DMS153 treated with DMSO at 0.1 percent for 48 hours (cell line): ENCODE measurements around the gene BRAF.
"Not testable (repeated sequence)": the region's sequence is repeated elsewhere in the genome, so short reads cannot be mapped to it uniquely, and the experiment has no call there.

Source experiments
- DNase-seq: peaks from one replicate; lab custom pipeline; 2025; ENCODE audit not compliant: unreplicated experiment; lab: John Stamatoyannopoulos, UW

BRAF gene

DNA sequence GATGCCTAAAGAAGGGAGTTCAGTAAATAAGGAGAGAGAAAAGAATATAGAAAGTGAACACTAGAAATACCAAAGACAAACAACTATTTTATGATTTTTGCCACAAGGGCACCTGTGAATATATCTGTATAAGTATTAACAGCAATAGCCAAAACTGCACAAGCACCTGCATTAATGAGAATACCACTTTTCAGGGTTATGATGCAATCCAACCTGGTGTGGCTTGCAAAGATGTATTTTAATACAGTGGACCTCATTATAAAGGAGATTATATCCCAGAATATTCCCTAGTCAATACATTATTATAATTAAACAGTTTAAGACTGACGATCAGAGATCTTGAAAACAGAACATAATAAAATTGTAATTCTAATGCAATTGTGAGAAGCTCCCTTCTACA lies 4.0 kb downstream of the BRAF start:
- DNase-seq, result no peak

DNA sequence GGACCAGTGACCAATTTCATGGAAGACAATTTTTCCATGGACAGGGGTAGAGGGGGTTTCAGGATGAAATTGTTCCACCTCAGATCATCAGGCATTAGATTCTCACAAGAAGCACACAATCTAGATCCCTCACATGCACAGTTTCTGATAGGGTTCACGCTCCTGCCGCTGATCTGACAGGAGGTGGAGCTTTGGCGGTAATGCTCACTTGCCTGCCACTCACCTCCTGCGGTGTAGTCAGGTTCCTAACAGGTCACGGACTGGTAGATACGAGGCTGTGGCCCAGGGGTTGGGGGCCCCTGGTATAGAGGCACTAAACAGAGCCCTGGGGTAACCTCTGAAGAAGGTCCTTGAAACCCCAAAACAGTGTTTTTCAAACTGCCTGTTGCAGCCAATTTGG lies 6.5 kb downstream of the BRAF start:
- no peak for DNase-seq

DNA sequence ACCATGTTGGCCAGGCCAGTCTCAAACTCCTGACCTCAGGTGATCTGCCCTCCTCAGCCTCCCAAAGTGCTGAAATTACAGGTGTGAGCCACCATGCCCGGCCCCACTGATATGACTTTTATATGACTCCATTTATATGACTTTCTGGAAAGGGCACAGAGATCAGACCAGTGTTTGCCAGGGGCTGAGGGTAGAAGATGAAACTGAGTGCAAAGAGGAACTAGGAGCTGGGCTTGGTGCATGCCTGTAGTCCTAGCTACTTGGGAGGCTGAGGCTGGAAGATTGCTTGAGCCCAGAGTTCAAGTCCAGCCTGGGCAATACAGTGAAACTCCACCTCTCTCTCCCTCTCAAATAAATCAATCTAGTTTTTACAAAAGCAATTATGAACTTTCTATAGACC lies 7.5 kb downstream of the BRAF start:
- DNase-seq, result no peak

DNA sequence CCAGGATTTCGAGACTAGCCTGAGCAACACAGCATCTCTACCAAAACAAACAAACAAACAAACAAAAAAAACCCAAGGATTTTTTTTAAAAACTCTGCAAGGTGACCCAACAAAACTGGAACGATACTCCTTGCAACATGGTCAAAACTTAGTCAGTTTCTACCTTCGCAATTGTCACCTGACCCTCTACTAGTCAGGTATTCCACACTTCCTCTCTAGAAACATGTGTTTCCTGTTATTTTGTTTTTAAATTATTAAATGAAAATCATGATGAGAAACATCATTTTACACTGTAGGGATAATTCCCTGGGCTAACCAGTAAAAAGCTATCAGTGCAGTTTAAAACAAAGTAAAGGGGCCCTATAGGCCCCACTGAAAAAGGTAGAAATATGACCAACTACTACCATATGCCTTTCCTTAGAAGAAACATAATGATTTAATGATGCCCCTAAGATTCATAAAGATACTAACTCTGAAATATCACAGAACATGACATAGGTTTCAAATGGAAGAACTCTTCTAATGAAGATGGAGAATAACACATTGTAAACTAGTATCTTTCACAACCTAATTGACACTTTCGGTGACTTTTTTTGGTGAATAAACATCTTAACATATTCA lies 8.7 kb downstream of the BRAF start:
- DNase-seq, result no peak

DNA sequence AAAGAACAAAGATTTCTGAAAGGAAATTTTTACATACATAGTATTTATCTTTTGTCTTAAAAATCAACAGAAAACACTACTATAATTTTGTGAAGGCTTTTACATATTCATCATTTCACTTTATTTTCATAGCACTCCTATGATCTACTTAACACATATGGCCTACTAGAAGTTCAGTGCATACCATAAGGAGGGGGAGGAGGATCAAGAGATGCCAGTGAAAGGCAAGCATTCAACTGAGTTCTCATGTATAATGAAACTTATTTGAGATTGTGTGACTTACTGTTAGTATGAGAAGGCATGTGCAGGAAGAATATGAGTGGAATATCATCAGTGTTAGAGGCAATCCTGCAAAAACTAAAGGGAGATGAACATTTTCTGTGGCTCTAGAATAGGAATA lies 10.6 kb downstream of the BRAF start:
- DNase-seq, result no peak

DNA sequence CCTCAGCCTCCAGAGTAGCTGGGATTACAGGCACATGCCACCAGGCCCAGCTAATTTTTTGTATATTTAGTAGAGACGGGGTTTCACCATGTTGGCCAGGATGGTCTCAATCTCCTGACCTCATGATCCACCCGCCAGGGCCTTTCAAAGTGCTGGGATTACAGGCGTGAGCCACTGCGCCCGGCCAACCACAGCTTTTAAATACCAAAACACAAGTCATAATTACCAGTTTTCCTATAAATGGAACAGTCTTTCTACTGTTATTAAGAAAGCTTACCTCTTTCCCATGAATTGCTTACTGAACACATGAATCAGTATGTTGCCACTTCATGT lies 11.2 kb downstream of the BRAF start:
- DNase-seq, result not testable (repeated sequence)

DNA sequence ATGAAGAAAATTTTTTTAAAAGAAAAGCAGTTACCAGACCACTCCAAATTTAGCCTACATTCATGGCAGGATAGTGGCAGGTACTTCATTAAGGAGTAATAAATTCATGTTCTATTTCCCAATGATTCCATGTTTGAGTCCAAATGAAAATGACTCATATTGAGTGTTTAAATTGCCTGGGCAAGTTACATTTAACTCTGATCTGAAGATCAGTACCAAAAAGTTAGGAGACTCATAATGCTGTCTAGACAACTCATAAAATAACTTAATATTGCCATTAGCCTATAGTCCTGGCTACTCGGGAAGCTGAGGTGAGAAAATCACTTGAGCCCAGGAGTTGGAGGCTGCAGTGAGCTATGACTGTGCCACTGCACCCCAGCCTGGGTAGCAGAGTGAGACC lies 13.0 kb downstream of the BRAF start:
- no peak for DNase-seq

DNA sequence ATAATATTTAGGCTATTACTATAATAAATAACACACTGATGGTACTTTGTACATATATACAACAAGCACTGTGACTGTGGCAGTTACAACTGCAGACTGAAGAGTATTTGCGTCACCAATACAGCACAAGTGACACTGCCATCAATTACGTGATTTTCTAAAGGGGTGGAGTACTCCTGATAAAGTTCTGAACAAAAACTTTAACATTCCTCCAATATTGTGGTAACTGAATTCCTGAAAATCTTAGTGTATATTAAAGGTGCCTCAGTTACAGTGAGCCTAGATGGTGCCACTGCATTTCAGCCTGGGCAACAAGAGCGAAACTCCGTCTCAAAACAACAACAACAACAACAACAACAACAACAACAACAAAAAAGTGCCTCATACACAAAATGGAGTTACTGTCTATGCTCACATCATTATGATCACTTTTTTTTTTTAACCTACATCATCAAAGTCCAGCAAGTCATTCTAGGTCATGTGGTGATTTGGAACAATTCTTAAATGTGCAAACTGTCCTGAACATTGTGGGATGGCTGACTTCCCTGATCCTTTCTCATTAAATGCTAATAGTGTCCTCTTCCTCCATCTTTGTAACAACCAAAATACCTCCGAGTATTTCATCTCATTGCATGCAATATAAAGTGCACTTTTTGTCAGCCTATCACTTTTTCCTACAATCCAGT lies 15.1 kb downstream of the BRAF start:
- DNase-seq, result no peak

DNA sequence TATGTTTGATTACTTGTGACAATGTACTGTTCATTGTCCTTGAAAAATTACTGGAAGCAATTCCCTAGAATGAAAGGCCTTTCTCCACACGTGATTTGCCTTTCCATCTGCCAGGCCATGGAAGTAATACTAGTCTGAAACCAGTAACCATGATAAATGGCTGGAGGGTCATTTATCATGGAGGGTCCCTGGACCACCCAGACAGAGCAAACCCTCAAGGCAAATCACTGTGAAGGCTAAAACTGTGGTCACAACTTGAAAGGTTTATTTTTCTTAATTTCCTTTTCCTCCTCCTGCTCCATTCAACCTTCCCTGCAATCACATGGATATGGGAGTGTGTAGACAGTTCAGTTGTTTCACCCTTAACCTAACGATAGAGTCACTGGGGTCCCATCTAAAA lies 16.4 kb downstream of the BRAF start:
- no peak for DNase-seq

DNA sequence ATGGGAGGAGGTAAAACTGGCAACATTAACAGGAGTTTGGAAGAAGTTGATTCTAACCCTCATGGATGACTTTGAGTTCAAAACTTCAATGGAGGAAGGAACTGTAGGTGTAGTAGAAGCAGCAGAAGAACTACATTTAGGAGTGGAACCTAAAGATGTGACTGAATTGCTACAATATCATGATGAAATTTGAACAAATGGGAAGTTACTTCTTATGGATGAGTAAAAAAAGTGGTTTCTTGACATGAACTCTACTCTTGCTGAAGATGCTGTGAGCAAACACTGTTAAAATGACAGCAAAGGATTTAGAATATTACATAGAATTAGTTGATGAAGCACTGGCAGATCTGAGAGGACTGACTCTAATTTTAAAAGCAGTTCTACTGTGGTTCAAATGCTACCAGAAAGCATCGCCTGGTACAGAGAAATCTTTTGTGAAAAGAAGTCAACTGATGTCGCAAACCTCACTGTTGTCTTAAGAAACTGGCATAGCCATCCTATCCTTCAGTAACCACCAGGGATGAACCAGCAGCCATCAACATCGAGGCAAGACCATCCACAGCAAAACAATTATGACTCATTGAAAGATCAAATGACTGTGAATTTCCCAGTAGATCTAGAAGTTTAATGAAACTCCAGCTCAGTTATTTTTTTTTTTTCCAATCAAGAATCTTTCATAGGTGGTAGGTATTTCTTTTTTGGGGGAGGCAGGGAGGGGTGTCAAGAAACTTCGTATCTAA lies 20.8 kb downstream of the BRAF start:
- DNase-seq, result no peak

DNA sequence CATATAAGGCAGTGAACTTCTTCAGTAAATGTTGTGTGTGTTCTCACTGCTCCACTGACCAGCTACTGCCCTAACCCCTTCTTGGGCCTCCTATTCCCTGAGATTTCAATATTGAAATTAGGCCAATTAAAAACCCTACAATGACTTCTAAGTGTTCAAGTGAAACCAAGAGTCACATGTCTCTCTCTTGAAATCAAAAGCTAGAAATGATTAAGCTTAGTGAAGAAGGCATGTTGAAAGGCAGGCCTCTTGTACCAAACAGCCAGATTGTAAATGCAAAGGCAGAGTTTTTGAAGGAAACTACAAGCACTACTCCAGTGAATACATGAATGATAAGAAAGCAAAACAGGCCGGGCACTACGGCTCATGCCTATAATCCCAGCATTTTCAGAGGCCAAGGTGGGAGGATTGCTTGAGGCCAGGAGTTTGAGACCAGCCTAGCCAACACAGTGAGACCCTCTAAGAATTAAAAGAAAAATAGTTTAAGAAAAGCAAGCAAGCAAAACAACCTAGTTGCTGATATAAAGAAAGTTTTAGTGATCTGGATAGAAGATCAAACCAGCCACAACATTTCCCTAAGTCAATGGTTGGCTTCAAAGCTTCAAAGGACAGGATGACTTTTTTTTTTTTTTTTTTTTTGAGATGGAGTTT lies 22.3 kb downstream of the BRAF start:
- DNase-seq, result no peak

DNA sequence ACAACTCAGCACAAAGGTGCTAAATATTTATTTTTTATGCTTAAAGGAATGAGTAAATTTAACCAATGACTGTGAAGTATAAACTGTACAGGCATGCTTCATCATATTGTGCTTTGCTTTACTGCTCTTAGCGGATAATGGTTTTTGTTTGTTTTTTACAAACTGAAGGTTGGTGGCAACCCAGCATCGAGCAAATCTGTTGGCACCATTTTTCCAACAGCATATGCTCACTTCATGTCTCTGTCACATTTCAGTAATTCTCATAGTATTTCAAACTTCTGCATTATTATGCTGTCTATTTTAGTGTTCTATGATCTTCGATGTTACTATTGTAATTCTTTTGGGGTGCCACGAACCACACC lies 22.8 kb downstream of the BRAF start:
- no peak for DNase-seq

DNA sequence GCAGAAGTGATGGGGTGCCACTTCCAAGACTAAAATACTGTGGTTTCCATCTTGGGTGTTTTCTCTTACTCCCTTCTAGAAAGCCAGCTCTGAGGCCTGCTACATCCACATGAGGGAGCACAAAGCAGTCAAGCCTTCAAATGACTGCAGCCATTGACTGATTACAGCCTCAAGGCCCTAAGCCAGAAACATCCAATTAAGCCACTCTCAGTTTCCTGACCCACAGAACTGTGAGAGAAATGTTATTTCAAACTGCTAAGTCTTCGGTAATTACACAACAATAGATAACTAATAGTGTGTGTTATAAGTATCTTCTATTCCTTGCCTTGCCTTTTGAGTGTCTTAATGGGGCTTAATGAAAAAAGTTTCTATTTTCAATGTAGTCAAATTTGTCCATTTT lies 24.8 kb downstream of the BRAF start:
- DNase-seq, result no peak

DNA sequence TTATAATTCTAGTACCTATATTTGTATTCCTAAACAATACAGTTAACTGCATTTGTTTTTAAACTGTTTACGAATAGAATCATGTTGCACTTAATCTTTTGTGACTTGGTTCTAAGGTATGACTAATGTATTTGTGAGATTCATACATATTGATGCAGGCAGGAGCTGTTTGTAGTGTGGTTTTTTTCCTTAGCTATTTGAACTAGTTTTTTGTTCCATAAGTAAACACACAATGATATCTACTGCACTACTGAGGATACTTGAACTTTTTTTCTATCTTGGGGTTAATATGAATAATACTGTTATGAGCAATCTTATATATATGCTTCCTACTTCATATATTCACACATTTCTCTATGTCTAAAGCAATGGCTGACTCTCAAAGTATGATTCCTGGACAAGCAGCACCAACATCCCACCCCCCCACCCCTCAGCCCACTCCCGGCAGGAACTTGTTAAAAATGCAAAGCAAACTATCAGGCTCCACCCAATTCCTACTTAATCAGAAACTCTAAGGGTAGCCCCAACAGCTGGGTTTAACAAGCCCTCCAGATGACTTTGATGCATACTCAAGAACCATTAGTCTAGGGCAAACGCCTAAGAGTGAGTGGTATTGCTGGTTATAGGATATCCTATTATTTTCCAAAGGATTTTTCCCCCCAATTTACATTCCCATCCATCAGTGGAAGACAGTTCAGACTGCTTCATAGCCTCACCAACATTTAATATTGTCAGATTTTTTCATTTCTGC lies 25.8 kb downstream of the BRAF start:
- DNase-seq, result no peak

DNA sequence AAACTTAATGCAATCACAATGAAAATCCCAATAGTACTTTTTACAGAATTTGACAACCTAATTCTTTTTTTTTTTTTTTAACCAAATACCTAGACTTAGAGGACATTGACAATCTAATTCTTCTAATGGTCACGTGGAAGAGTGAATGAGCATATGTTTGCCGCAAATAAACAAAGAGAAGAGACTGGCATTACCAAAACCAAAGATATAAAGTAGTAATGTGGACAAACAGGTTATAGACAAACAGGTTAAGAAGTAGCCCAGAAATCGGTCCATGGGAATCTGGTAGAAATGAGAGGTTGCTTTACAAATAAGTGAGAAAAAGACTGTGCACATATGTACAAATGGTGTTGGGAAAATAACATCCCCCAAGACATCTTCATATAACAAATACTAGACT lies 27.7 kb downstream of the BRAF start:
- DNase-seq, result no peak

DNA sequence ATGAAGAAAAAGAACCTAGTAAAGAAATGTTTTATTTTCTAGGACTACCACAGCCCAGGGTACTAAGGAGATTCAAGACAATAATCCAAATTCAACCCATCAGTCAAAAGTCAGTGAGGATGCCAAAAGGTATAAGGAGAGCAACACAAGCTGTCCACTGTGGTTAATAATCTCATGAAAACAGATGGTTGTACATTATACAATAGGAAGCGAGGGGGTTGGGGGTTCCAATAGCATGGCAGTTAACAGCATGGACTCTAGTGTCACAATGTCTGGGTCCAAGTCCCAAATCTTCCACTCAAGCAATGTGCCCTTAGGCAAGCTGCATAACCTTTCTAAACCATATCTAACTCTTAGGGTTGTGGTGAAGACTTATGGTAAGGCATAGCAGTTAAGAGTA lies 35.1 kb downstream of the BRAF start:
- DNase-seq, result no peak

DNA sequence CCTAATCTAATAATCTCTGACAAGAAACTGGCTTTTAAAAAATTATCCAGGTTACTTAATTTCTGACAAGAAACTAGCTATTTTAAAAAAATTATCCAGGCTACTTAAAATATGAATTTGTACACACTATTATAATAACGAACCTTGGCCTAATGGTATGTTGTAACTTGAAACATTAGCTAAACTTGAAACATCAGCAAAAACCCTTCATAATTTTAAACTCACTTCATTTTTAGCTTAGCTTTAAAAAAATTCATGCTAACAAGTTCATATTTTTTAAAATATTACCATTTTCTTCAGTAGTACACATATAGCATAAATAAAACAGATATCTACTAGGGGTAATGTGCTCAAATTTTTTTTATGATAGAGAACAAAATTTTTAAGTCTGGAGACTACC lies 35.6 kb downstream of the BRAF start:
- no peak for DNase-seq

DNA sequence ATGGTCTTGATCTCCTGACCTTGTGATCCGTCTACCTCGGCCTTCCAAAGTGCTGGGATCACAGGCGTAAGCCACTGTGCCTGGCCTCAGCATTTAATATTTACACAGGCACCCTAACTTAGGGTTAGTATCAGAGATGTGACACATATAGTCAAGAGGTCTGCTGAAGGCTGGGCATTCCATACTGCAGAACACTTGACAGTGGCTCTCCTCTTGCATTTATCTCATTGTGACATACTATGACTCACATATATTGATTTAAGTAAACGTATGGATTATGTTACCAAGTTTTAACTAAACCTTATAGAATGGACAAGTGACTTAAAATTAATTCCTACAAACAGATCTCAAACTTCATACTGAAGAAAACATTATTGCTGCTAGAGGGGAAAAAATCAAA lies 36.6 kb downstream of the BRAF start:
- DNase-seq, result no peak

DNA sequence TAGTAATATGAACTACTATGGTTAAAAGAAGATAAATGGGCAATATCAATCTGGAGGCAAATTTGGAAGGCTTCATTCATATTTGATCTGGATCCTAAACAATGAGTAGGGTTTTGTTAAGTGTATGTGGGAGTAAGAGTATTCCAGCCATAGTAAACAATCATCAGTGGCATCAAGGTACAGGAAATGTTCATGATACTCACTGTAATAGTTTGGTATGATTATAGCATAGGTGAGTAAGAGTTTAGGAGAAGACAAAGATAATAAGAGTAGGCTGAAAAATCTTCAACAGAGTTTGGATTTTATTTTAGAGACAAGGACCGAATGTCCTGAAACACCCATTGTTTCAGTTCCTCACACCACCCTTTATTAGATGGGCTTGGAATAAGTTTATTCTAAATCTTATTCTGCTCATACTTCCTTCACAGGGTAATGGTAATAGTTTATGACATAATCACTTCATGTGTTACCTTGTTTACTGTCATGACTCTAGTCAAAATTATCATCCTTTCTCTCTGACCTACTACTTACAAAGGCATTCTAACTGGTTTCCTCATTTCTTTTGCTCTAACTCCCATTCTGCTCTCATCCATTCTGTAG lies 38.9 kb downstream of the BRAF start:
- DNase-seq, result no peak

DNA sequence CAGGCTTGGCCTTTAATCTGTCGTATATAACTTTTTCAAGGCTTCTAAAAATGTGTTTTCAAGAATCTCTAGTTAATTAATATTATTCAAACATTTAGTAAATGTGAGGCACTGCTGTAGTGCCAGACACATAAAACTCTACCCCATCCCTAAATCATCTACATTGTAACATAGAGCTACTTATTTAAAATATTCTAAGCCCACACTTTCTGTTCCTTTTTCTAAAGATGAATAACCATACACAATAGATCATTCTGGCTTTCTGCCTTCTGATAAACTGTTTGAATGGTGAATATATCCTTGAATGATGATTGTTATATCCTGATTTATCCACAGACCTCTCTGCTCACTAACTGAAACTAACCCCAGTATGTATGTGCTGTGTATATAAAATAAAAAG lies 41.4 kb downstream of the BRAF start:
- DNase-seq, result no peak

DNA sequence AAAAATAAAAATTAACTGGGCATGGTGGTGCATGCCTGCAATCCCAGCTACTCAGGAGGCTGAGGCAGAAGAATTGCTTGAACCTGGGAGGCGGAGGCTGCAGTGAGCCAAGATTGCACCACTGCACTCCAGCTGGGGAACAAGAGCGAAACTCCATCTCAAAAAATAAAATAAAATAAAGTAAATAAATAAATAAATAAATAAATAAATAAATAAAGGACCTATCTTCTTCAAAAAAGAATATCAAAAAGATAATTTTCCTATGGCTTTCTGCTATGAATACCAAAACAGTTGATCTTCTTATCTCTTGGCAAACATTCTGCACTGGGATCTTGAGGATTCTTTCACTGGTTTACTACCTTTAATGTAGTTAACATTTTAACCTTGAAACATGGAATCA lies 41.9 kb downstream of the BRAF start:
- DNase-seq, result not testable (repeated sequence)
